A549 (cell line): ENCODE measurements around the gene TMEM272. TPM values are rescaled to one million over a fixed set of nuclear protein-coding genes. Genes with fewer than 3 reads are reported as not detected.

Experiments
- ATAC-seq, 2 experiments: fragments of 200-7000 bp in 1 of 2; fragments of >200 bp in 1 of 2; cut with Nextera tagmentation in 1 of 2; cut with Tn5 transposase in 1 of 2; 3 replicates each; pipeline versions ENCODE4 v1.8.0 to v1.9.1; 2018 to 2020; ENCODE audit warnings: mild to moderate bottlenecking in 1 of 2, moderate library complexity in 1 of 2
- CTCF ChIA-PET: fragments of 300-600 bp; sonication (Branson Sonifier 250); formaldehyde crosslinking; extraction: SDS; loops from one replicate; lab custom pipeline; 2021; ENCODE audit warnings: antibody characterized with exemption, inconsistent platforms; lab: Yijun Ruan, JAX
- POLR2A ChIA-PET: fragments of 350-600 bp; formaldehyde crosslinking; extraction: SDS; loops from one replicate; lab custom pipeline; 2021; ENCODE audit warnings: antibody characterized with exemption, inconsistent platforms; lab: Yijun Ruan, JAX
- DNase-seq, 2 experiments: peaks; one replicate each; pipeline versions ENCODE4 v3.0.0 to v3.0.0-alpha.2; 2011 to 2016; ENCODE audit warnings: low read depth in 1 of 2, low spot score in 1 of 2
- FAIRE-seq: peaks from 2 replicates; lab custom pipeline; 2011; peaks lifted over from hg19 to GRCh38; lab: Jason Lieb, UNC
- H3K27ac ChIP-seq, 2 experiments: fragments of >200 bp; sonication (Bioruptor Twin); formaldehyde crosslinking; 3 replicates each; pipeline ENCODE4 v1.5.1; 2016 to 2017
- H3K4me1 ChIP-seq: fragments of >200 bp; sonication (Bioruptor Twin); formaldehyde crosslinking; 3 replicates; pipeline ENCODE4 v1.6.1; 2016
- H3K4me2 ChIP-seq: fragments of >200 bp; sonication (Bioruptor Twin); formaldehyde crosslinking; 3 replicates; pipeline ENCODE4 v1.6.1; 2016
- H3K4me3 ChIP-seq: fragments of >200 bp; sonication (Bioruptor Twin); formaldehyde crosslinking; 3 replicates; pipeline ENCODE4 v1.5.1; 2016
- H3K9me3 ChIP-seq: fragments of >200 bp; sonication (Bioruptor Twin); formaldehyde crosslinking; 3 replicates; pipeline ENCODE4 v1.6.1; 2016
- ATOH8 ChIP-seq: fragments of 250-450 bp; sonication (Bioruptor Pico); IDR thresholded peaks from 2 replicates; pipeline ENCODE4 v1.5.0; 2020; ENCODE audit warnings: low read depth, mild to moderate bottlenecking, moderate library complexity
- BHLHE40 ChIP-seq: IDR thresholded peaks from 2 replicates; pipeline ENCODE4 v1.6.1; 2012; ENCODE audit warnings: low read depth, low read length, inconsistent platforms
- CHD2 ChIP-seq: fragments of 150-350 bp; IDR thresholded peaks from 2 replicates; pipeline ENCODE4 v1.6.1; 2014; ENCODE audit warnings: low read length; ENCODE audit not compliant: partially characterized antibody
- EHF ChIP-seq: fragments of 250-450 bp; sonication (Bioruptor Pico); IDR thresholded peaks from 2 replicates; pipeline ENCODE4 v1.5.0; 2020; ENCODE audit warnings: mild to moderate bottlenecking
- GATA3 ChIP-seq: IDR thresholded peaks from 2 replicates; pipeline ENCODE4 v1.6.1; 2012; ENCODE audit warnings: borderline replicate concordance
- HMGXB4 ChIP-seq: fragments of 250-450 bp; sonication (Bioruptor Pico); IDR thresholded peaks from 2 replicates; pipeline ENCODE4 v1.5.0; 2021; ENCODE audit warnings: mild to moderate bottlenecking, moderate library complexity, borderline replicate concordance
- HOXB13 ChIP-seq: fragments of 250-450 bp; sonication (Bioruptor Pico); IDR thresholded peaks from 2 replicates; pipeline ENCODE4 v1.5.0; 2020; ENCODE audit warnings: low read depth, mild to moderate bottlenecking, moderate library complexity
- JUN ChIP-seq, 2 experiments: fragments of >200 bp; sonication (Bioruptor Twin); formaldehyde crosslinking; IDR thresholded peaks; 2 replicates in 1 of 2; 3 replicates in 1 of 2; pipeline ENCODE4 v1.6.1; 2016 to 2017
- MAX ChIP-seq: IDR thresholded peaks from 2 replicates; pipeline ENCODE4 v1.6.1; 2012
- MAZ ChIP-seq: fragments of 150-350 bp; IDR thresholded peaks from 2 replicates; pipeline ENCODE4 v1.6.1; 2014; ENCODE audit warnings: antibody characterized with exemption, low read depth, low read length, borderline replicate concordance
- RARB ChIP-seq: fragments of 250-450 bp; sonication (Bioruptor Pico); IDR thresholded peaks from 2 replicates; pipeline ENCODE4 v1.8.0; 2021; ENCODE audit warnings: mild to moderate bottlenecking, moderate library complexity
- REST ChIP-seq: fragments of 200-600 bp; sonication (generic); IDR thresholded peaks from 2 replicates; pipeline ENCODE4 v1.6.1; 2016; ENCODE audit warnings: antibody characterized with exemption, mild to moderate bottlenecking, moderate library complexity
- RNF2 ChIP-seq: fragments of 200-600 bp; sonication (generic); IDR thresholded peaks from 2 replicates; pipeline ENCODE4 v1.6.1; 2016; ENCODE audit warnings: low read depth, mild to moderate bottlenecking, antibody characterized with exemption, moderate library complexity, borderline replicate concordance
- TFCP2L1 ChIP-seq: fragments of 250-450 bp; sonication (Bioruptor Pico); IDR thresholded peaks from 2 replicates; pipeline ENCODE4 v1.5.0; 2021; ENCODE audit warnings: mild to moderate bottlenecking
- ZC3H11A ChIP-seq: fragments of 450-650 bp; IDR thresholded peaks from 2 replicates; pipeline ENCODE4 v1.6.1; 2014; ENCODE audit warnings: antibody characterized with exemption, mild to moderate bottlenecking
- ZFP36 ChIP-seq: fragments of 450-650 bp; IDR thresholded peaks from 2 replicates; pipeline ENCODE4 v1.6.1; 2014; ENCODE audit warnings: borderline replicate concordance; ENCODE audit not compliant: partially characterized antibody
- WGBS: methylation state at CpG from one replicate; pipeline ENCODE4 v1.1.6; 2017; ENCODE audit errors: missing lambda C conversion rate; 5-methylcytosine and 5-hydroxymethylcytosine counted together
- polyA plus RNA-seq, 4 experiments: library from polyadenylated mRNA; depleted of rRNA in 3 of 4; stranded (reverse); fragments of >200 nt; fragmentation: RNase III in 1 of 4; extraction: RNeasy Plus Mini Kit Qiagen cat#74134 plus additional on column Dnase treatment in 1 of 4; gene quantifications; 2 replicates in 3 of 4; 3 replicates in 1 of 4; pipeline ENCODE4 v1.2.3, GENCODE V29; 2011 to 2017
- TF ChIP-seq, protein P1 (sequence below): fragments of >200 bp; sonication (Bioruptor Twin); formaldehyde crosslinking; IDR thresholded peaks from 3 replicates; pipeline ENCODE4 v1.6.1; 2016

Gene TMEM272
- polyA plus RNA-seq, 2 of the 4 experiments (the other 2 are of a cell fraction) = not detected

- TF ChIP-seq REST = no peak
- TF ChIP-seq, all 56 proteins: peak for 0
Measured at GRCh38 chr13:51823863-51824262, 21.1 kb downstream of the TMEM272 start (continued).

GRCh38 chr13:51823359-51823758 lies 21.6 kb downstream of the TMEM272 start:
- no peak overlapping the region for H3K4me2 ChIP-seq
- no peak for ATAC-seq
- no peak for FAIRE-seq
- TF ChIP-seq ZC3H11A = no peak
- TF ChIP-seq CHD2 = no peak
- TF ChIP-seq, protein P1, sequence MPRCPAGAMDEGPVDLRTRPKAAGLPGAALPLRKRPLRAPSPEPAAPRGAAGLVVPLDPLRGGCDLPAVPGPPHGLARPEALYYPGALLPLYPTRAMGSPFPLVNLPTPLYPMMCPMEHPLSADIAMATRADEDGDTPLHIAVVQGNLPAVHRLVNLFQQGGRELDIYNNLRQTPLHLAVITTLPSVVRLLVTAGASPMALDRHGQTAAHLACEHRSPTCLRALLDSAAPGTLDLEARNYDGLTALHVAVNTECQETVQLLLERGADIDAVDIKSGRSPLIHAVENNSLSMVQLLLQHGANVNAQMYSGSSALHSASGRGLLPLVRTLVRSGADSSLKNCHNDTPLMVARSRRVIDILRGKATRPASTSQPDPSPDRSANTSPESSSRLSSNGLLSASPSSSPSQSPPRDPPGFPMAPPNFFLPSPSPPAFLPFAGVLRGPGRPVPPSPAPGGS = no peak
- TF ChIP-seq JUN (IDR thresholded peaks at IDR 0.05) = no peak
- no peak for TF ChIP-seq GATA3
- no peak for TF ChIP-seq HOXB13 (CRISPR knock-in tag)
- no peak for TF ChIP-seq REST
- H3K9me3 ChIP-seq = no peaks in the 10 kb centered on the region
- CTCF ChIA-PET = interaction anchor here (0.8 to 0.9 kb wide), 2 partner anchors 9 to 304 kb away, joined by 3 read pairs; no protein-coding TSS in a partner anchor
- POLR2A ChIA-PET = no interaction called here
- DNase-seq = no peak
- no peak overlapping the region for H3K27ac ChIP-seq
- WGBS = 48% methylated on average over 2 of the region's 2 CpGs
- H3K4me3 ChIP-seq = no peak overlapping the region
- H3K4me1 ChIP-seq = no peaks in the 10 kb centered on the region

DNA sequence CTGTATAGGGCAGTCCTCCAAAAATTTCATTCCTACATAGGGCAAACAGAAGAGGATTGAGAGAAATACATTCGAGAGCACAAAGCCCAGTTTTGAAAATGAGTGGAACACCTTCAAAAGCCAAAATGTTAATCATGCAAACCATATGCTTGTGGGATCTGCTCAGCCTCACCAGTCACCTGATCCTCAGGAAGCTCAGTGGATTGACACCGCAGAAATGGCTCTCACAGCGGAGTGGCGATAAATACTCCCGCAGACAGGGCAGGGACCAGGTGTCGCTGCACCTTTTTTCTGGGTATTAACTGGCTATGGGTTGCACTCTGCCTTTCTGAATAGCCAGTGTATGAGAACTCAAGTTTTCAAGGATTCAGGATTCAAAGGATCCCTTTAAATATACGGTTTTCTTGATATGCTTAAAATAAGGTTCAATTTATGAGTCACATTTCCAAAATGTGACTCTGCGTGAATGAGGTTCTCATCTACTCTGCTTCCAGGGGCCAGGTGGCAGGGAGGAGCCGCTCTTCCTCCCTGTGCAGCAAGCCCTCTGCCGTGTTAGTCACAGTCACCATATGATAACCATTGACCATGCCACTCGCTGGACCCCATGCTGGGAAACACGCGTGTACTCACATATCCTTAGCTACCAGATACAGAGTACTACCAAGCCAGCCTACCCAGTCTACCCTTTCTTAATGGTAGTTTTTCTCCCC lies 22.7 kb downstream of the TMEM272 start:
- ChIA-PET CTCF (interaction anchor here (0.9 to 2.9 kb wide), 3 partner anchors 8 to 306 kb away, joined by 3 to 11 read pairs (median 3); partner anchors contain the start of genes NEK5 and TMEM272), POLR2A (no interaction called here)
- no peak overlapping the region for H3K27ac ChIP-seq
- no peak for FAIRE-seq
- TF ChIP-seq TFCP2L1 = no peak
- TF ChIP-seq MAZ = no peak
- no peak for TF ChIP-seq ZFP36
- no peak for TF ChIP-seq ZC3H11A
- no peak for TF ChIP-seq HMGXB4 (CRISPR knock-in tag)
- no peak for TF ChIP-seq MAX
- no peak for TF ChIP-seq ATOH8 (CRISPR knock-in tag)
- TF ChIP-seq BHLHE40 = no peak
- TF ChIP-seq EHF = no peak
- TF ChIP-seq RNF2 = no peak
- TF ChIP-seq RARB (CRISPR knock-in tag) = no peak
- no peak overlapping the region for H3K4me3 ChIP-seq
- WGBS = 74% methylated on average over 13 of the region's 13 CpGs
- no peak overlapping the region for H3K4me2 ChIP-seq
- no peaks in the 10 kb centered on the region for H3K4me1 ChIP-seq
- DNase-seq = no peak
- H3K9me3 ChIP-seq = no peaks in the 10 kb centered on the region
- ATAC-seq = no peak
